GM21390 (cell line): Measurements from ENCODE around the gene EFS.

Experiments used
- ATAC-seq: cut with Tn5 transposase; IDR thresholded peaks from one replicate; pipeline ENCODE4 v1.9.1; 2021; ENCODE audit not compliant: unreplicated experiment

EFS gene

DNA sequence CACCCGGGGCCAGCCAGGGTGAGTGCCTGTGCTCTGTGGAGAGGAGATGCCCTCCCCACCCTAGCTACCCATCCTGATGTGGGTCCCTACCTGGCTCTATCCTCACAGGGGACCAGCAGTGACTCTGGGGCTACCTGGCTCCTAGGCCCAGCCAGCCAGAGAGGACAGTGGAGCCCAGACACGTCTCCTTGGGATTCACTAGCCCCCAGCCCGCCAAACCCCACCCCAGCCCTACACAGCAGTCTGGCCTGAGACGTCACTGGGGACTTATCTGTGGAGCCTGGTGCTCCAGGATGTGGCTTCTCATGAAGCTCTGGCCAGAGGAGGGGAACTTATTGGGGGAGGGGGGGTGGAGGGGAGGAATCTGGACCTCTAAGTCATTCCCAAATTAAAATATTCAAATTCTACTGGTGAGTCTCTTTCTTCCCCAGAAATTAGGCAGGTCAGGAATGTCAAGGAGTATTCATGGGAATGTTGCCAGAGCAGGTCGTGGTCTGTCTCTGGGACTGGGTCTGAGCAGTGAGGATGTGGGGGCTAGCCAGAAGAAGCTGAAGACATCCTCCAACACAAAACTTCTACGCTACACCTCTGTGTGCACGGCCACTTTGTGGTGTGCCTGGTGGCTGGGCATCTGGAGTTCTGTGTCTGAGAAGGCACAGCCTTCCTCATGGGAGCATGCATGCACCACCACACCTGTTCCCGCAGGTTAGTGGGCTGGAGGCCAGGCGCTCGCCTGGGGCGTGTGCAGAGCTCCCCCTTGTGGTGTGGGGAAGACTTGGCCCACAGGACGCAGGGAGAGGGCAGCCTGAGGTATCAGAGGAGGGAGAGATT, 14.6 kb upstream of the EFS start:
- ATAC-seq = no peak

DNA sequence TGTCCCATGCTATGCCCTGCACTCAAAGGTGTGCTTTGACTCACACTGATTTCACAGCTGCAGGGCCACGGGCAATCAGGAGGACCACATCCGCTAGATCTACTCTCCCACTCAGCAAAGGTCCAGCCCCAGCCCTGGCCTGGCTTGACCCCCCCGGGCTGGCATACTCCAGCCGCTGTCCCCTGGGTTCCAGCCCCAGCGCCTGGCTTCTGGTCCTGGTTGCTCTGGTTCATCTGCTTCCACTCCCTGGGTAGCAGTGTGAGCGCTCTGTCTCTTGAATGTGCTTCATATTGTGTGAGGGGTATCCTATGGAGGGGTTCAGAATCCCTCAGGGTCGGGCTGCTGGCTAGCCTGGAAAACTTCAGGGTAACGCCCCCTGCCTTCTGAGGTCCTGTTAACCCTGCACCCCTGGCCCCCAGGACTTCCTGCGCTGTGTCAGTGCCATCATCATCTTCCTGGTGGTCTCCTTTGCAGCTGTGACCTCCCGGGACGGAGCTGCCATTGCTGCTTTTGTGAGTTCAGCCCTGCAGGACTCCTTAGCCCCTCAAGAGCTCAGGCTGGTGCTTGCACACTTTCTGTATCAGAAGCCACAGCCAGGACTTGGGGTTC, 13.7 kb upstream of the EFS start:
- ATAC-seq = no peak

DNA sequence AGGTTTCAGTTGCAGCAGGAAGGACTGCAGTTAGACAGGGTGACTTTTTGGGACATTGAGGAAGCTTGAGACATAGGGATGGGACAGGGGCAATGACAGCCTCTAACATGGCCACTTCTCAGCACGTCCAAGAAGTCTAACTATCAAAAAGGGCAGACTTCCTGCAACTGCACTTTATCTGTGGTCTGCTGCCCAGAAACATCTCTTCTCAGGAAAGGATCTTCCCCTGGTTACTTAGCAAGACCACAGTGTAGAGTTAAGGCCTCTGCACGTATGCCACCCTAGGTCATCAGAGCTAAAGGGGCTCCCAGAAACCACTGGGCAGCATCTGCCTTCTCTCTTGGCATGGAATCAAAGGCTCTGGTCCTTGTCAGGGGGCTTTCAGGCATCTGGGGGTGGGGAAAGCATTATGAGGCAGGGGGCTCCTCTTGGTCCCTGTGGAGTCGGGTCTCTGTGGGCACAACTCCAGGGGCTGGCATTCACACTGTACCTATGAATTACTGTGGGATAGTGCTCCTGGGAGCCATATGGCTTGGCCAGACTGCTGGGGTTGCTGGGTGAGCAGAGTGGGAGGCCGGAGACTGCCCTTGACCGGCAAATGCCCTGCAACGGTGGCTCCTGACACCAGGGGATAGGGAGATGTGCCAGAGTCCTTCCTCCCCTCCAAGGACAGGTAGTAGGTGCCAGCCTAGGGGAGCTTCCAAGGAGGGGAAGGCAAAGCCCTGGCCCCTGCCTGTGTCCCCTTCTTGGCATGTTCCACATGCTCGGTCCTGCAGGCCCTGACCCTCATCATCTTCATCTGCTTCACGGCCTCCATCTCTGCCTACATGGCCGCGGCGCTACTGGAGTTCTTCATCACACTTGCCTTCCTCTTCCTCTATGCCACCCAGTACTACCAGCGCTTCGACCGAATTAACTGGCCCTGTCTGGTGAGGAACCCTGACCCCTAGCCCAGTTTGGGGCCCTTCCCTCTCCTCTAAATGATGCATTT, 12.9 kb upstream of the EFS start:
- ATAC-seq = no peak

DNA sequence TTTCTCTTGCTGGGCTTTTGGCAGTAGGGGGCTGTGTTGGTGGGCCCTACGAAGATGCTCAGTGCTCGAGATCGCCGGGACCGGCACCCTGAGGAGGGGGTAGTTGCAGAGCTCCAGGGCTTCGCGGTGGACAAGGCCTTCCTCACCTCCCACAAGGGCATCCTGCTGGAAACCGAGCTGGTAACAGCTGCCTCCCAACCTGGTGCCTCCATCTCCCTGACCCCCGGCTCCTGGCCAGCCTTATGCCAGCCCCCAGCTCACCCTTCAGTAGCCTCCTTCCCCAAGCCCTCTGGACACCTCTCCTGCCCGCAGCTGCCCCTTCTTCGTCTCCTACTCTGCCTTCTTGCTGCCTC, 12.2 kb upstream of the EFS start:
- ATAC-seq = no peak

DNA sequence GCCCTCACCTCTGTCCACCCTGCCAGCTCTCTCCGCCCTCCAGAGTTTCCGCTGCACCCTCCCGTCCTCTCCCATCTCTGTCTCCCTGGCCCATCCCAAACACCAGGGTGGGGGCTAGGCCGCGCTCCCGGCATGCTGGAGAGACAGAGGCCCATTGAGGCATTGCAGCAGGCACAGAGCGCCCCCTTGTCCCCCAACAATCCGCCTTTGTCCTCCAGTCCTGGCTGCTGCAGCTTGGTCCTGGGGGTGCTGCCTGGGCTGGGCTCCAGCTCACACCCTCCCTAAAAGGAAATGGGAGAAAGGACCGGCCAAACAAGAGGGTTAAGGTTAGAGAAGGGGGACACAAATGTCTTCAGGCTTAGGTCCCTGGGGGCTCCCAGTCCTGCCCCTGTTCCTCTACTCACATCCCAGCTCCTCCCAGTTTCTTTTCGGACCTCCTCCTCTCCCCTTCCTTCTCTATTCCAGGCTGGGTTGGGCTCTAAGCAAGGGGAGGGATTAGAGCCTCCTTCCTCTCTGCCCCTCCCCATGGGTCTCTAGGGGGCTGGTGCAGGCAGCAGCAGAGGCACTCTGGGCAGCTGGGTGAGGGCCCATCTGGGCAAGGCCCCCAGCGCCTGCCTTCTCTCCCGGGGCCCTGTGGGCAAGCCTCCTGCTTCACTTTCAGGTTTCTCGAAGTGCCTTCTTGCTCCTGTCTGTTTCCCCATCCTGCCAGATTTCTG, 11.7 kb upstream of the EFS start, which contains the start of gene CMTM5:
CMTM5 (plus strand) TSS at position 565 of the 716 bp plus-strand sequence. CDS start 206 bp downstream, outside the sequence.
- ATAC-seq = no peak

DNA sequence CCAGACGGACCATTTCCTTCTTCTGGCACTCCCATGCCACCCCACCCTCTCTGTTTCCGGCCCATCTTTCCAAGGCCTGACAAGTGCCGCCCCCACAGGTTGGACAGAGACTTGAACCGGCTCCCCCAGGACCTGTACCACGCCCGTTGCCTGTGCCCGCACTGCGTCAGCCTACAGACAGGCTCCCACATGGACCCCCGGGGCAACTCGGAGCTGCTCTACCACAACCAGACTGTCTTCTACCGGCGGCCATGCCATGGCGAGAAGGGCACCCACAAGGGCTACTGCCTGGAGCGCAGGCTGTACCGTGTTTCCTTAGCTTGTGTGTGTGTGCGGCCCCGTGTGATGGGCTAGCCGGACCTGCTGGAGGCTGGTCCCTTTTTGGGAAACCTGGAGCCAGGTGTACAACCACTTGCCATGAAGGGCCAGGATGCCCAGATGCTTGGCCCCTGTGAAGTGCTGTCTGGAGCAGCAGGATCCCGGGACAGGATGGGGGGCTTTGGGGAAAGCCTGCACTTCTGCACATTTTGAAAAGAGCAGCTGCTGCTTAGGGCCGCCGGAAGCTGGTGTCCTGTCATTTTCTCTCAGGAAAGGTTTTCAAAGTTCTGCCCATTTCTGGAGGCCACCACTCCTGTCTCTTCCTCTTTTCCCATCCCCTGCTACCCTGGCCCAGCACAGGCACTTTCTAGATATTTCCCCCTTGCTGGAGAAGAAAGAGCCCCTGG, 10.7 kb upstream of the EFS start:
- ATAC-seq = no peak

DNA sequence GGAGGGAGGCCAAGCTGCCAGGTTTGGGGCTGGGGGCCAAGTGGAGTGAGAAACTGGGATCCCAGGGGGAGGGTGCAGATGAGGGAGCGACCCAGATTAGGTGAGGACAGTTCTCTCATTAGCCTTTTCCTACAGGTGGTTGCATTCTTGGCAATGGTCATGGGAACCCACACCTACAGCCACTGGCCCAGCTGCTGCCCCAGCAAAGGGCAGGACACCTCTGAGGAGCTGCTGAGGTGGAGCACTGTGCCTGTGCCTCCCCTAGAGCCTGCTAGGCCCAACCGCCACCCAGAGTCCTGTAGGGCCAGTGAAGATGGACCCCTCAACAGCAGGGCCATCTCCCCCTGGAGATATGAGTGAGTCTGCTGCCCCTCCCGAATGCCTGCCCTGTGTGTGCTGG, 8.1 kb upstream of the EFS start:
- ATAC-seq = no peak

DNA sequence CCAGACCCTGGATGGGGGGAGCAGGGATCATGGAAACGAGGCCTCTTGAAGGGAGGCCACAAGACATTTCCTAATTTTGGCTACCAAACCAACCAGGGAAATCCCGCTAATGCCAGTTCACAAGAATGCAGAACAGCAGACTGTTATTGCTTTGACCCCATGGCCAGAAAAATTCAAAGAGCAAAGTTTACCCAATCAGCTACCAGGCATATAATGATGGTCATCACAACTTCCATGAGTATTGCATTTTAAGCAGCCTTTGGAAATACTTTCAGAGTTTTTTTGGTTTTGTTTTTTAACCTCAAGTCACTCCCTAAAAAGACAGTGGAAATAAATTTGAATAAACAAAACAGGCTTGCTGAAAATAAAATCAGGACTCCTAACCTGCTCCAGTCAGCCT, 7.5 kb upstream of the EFS start, which contains the start of gene IL25:
IL25 (plus strand) TSS at position 301 of the 400 bp plus-strand sequence.
- no peak for ATAC-seq

DNA sequence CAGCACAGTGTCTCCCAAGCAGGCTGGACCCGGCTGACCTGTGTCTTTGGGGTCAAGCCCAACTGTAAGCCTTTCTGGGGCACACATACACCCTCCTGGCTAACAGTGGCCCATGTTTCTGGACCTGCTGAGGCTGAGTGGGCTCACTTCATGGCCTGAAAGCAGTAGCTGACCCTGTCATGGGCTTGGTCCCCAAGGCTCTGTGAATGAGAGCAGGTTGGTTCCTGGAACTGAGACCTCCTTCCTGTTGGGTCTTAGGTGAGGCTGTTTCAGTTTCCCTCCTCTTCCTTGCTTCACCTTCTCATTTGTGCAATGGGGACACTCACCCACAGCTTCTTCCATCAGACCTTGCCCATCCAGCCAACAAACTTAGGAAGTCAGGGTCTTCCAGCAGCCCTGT, 6.9 kb upstream of the EFS start:
- ATAC-seq = no peak

DNA sequence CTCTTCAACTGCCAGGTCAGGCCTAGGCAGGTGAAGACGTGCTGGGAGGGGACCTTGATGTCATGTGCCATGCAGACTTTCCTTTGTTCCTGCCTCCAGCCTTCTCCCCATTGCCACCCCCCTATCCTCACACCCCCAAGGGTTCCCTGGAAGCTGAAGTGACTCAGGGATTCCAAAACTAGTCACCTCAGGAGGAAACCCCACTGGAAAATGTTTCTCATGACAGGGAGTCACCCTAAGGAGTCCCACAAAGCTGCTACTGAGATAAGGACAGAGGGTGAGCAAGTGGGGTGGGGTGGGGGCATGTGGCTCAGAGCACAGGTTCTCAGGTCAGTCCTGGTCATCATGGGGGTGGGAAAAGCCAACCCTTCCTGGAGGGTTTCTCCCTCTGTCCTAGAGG, 5.2 kb upstream of the EFS start:
- ATAC-seq = no peak

DNA sequence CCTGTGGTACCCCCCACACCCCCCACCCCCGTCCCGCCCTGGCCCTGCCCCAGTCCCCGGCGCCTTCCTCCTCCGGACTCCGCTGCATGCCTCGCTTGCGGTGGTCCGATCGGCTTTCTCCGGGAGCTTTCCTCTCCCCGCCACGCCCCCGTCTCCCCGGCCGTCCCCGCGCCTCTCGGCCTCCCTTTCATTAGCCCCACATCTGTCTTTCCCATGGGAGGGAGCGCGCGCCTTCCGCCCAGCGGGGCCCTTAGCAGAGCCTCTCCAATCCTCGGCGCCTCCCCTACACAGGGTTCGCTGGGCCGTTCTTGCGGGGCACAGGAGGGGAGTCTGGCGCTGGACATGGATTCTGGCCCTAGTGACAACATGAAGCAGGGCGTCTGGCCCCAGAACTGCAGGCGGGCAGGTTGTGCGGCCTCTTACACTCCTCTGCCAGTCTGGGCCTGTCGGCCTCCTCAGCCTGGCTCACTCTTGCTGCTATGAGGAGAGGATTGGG, 1.5 kb upstream of the EFS start:
- ATAC-seq = no peak

DNA sequence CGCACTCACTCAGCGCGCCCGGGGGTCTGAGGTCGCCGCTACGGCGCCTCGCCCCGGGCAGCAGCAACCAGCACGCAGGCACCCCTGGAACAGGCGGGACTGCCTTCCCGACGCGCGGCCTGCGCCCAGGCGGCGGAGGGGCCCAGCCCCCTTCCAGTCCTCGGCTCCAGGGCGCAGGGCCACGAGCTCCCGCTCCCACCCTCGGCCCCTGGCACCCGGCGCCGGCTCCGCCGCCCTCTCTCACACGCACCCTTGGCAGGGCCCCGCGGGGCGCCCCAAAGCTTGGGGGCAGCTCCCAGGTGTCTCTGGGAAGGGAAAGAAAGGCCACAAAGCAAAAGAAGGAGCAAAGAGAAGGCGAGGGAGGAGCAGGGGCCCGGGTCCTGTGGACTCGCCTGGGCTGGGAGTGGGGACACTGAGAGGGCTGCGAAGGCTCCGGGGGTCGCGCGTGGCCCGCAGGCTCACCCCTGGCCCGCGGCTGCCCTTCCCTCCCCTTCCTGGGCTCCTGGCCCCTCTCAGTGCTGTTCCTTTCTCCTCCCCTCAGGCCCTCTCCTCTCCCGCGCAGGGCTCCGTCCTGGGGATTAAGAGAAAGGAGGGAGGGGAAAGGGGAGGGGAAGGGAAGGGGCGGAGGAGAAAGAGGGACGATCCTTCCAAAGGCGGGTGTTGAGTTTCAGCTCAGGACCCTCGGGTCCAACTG, 907 bp upstream of the EFS start:
- ATAC-seq = no peak

DNA sequence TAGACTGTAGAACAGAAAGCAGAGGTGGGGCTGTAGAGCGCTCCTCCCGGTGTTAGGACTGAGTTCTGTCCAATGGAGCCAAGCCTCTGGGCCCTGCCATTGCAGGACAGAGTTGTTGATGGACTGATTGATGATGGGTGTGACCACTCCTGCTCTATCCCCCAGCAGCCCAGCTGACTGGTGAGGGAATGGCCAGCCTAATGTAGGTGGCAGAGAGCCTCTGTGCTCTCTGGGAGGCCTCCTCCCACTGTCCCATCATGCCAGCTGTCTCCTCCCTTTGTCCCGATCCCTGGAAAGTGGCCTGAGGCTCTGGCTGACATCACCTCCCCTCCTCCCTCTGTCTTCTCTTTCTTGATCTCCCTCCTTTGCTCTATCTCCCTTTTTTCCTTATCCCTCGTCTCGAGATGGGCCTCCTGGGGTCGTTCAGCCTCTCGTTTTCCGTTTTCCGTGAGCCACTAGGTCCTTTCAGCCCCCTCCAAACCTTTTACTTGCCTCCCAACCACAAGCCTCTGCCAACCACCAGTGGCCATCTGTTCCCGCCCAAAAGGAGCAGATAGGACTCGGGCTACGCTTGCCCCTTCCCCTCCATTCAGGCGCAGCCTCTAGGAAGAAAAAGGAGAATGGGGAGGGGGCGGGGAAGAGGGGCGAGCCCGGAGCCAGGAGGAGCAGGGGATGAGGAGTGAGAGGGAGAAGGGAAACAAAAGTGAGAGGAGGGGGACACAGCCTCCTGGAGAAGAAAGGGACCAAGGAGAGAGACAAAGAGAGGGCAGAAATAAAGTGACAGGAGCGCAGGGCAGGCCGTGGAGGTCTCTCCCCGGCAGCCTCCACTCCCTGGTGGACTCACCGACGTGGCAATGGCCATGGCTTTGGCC, 572 bp downstream of the EFS start:
- no peak for ATAC-seq

DNA sequence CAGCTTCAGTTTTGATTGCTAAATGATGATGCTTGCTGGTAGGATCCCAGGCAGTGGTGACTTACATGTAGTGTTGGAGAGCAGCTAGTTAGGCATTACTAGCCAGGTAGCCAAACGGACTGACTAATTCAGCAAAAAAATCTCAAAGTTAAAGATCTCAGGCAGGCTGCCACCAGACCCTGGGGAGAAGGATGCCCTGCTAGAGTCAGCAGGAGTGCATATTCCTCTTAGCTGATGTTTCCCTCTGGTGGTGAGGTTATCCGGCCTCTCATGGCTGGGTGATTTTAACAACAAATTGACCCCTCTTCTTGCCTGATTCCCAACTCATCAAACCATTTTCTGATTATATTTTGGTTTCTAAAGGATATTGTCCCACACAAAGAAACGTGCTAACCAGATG, 2.8 kb downstream of the EFS start:
- ATAC-seq = no peak

DNA sequence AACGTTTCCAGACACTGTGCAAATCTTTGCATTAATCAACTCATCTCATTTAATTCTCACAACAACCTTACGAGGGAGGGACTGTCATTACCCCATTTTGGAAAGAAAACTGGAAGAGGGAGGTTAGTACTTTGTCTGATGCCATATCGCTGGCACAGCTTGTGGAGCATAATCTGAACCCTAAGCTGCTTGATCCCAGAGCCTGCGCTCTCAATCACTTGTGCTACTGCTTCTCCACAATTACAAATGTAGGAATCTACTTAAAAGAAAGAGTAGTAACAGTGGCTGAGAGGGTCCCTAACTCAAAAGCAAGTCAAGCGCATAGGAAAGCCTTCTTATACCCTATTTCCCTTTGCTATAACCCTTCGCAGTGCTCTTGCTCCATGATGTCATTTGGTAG, 3.2 kb downstream of the EFS start:
- no peak for ATAC-seq

DNA sequence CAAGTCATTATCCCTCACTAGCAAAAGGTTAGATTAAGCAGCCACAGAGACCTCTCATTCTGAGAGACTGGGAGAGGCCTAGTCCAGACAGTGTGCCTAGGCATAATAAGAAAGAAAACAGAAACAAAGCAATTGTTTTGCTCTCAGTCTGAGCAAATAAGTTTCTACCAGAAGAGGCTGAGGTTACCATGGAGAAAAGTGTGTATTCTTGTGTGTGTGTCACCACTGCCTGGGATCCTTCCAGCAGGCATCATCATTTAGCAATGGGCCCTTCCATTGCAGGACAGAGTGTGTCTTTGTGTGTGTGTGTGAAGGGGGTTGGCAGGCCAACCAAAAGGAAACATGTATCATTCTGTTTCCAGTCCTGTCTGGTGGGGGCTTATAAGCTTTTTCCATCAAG, 3.7 kb downstream of the EFS start:
- ATAC-seq = no peak

DNA sequence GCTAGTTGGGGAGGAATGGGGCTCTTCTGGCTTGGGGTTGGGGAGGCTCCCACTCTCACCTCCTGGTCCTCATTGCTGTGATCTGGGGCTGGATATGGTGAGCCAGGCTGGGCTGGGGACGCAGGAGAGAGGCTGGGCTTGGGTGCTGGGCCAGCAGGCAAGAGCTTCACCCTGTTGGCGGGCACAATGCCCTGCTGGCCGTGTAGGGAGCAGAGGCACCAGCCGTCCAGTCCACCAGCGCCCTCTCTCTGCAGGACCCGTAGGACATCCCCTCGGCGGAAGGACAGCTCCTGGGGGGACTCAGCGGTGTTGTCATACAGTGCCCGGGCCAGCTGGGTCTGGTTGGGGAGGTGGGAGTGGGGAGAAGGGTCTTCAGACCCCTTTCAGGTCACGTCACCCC, 4.5 kb downstream of the EFS start:
- ATAC-seq = no peak

DNA sequence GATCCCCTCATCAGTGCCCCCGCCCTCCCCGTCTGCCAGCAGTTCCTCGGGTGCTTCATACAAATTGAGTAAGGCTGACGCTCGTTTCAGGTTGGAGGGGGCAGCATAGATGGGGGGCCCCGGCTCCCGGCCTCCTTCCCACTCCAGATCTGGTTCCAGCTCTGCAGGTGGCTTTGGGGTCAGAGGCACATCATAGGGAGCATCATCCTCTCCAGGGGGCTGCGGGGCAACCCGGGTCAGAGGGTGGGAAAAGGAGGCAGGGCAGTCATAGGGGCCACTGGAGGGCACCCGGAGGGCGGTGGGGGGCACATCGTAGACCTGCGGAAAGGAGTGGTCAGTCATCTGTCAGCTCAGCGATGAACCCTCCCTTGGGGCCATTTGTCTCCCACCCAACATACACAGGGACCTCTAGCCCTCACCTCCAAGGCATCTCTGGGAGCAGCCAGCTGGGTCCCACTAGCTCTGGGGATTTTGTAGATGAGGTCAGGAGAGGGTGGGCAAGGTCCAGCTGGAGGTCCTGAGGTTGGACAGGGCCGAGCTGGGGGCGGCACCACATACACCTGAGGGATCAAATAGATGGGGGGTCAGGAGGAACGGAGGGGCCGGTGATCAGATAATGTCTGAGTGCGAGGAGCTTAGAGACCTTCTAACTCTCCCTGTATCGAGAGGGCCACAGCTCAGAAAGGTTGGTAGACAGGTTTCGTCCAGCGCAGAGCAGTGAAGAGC, 5.1 kb downstream of the EFS start:
- no peak for ATAC-seq
